Daoy (cell line): Measurements from ENCODE around the gene ARAP3. TPM values are rescaled to one million over a fixed set of nuclear protein-coding genes. Genes with fewer than 3 reads are reported as not detected.
"Not testable (repeated sequence)": the region's sequence is repeated elsewhere in the genome, so short reads cannot be mapped to it uniquely, and the experiment has no call there.

Source experiments
- DNase-seq: peaks from one replicate; pipeline ENCODE4 v3.0.0-alpha.2; 2015; ENCODE audit warnings: low read depth
- total RNA-seq: library from RNA; depleted of rRNA; stranded (reverse); fragments of >200 nt; shearing (Covaris generic); gene quantifications from 2 replicates; pipeline ENCODE4 v1.2.3, GENCODE V29; 2014; rRNA removed

Gene ARAP3
- total RNA-seq, 1 experiment from 2014 or later = 3.0 TPM

DNA sequence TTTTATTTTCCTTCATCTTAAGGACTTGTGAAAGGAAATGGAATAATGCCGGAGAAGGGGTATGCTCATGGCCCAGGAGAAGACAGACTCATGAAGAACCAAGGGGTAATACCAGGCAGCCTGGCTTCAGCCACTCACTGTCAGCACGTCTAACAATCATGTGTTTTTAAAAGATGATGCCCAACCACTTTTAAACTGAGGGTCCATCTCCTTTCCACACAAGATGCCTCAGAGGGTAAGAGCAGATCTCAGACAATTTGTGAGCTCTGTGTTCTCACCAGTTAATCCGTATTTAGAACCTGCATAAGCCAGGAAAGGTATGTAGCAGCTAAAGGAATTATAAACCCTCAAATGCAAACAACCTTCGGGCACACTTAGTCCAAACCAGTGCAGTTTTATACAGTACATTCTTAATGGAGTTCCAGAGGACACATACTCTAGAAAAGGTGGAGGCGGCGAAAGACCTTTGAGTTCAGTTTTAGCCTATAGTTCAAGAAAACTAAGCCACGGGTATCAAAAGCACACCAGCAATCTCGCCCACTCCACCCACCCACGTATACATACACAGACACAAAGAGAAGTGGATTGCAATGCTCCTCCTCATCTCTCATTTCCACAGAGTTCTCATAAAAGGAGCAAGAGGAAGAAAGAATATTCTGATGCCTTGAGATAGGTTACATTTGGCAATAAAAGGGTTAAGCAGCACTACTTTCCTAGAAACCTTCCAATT, 65.9 kb downstream of the ARAP3 start:
- DNase-seq = no peak

DNA sequence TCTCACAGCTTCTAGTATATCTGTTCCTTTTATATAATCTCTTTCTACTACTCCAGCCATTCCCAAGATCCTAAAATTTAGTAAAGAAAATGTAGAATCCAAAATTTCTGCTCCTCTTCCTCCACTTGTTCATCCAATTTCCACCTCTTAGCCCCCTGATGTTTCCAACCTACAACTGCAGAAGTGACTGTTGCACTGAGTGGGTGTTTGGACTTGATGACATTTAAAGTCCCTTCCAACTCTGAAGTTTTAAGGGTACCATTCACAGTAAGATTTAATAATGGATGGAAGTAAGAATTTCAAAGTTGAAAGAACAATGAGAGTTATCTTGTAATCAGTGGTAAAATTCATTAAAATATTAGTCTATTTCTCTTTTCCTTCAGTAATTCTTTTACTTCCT, 68.7 kb downstream of the ARAP3 start:
- DNase-seq = no peak

DNA sequence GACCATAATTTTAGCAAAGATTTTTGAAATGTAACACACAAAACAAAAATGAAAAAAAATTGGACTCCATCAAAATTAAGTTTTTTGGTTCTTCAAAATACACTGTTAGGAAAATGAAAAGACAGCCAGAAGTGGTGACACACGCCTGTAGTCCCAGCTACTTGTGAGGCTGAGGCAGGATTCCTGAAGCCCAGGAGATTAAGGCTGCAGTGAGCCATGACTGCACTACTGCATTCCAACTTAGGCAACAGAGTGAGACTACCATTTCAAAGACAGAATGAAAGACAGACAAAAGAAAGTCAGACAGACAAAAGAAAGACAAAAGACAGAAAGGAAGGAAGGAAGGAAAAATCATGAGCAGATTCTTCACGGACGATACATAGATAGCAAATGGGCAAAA, 70.7 kb downstream of the ARAP3 start:
- DNase-seq = no peak

DNA sequence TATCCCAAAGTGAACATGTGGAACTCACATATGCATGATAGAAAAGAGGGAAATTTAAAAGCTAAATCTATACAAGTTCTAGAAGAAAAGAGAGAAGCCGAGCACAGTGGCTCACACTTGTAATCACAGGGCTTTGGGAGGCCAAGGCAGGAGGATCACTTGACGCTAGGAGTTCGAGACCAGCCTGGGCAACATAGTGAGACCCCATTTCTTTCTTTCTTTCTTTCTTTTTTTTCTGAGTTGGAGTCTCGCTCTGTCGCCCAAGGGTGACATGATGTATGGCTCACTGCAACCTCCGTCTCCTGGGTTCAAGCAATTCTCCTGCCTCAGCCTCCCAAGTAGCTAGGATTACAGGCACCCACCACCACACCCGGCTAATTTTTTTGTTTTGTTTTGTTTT, 72.1 kb downstream of the ARAP3 start:
- not testable (repeated sequence) for DNase-seq

DNA sequence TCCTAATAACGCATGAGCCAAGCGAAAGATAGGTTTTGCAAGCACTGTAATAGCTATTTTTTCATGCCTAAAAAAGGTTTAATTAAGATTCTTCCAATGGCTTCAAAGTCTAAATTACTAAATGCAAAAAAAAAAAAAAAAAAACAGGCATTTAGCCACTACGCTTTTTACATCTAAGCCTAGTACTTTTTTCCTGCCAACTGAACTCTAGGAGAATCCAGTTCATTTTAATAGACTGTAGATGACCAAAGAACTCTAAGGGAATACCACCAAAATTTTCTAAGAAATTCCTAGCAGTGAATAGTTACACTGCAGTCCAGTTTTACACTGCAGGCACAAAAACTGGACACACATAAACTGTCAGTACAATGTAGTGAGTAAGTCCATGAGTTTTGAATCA, 73.0 kb downstream of the ARAP3 start:
- DNase-seq = no peak

DNA sequence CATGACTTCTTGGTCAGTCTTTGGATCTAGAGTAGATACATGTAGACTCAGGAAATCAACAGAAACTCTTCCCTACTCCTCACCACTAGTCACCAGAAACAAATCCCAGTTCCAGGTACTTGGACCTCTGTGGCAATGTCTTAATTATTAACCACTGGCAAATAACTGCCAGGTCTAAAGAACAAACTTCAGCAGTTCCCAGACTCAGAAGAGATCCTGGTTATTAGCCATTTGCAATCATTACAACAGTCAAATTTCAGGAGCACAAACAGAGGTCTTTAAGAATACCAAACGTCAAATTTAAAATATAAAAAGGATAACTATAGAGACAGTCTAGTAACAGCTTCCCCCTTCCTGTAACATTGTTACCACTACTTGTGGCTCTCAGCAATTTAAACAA, 73.5 kb downstream of the ARAP3 start:
- no peak for DNase-seq

DNA sequence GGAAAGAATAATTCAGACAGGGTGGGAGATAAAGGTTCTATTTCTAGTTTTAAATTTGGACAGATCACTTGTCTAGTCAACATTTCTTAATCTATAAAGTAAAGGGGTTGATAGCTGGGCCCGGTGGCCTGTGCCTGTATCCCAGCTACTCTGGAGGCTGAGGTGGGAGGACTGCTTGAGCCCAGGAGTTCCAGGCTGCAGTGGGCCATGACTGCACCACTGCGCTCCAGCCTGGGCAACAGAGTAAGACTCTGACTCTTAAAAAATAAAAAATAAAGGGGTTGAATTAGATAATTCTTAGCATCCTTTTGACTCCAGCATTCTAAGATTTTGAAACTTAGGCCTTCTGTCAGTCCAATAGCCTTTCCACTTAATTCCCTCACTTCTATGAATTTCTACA, 74.0 kb downstream of the ARAP3 start:
- DNase-seq = no peak

DNA sequence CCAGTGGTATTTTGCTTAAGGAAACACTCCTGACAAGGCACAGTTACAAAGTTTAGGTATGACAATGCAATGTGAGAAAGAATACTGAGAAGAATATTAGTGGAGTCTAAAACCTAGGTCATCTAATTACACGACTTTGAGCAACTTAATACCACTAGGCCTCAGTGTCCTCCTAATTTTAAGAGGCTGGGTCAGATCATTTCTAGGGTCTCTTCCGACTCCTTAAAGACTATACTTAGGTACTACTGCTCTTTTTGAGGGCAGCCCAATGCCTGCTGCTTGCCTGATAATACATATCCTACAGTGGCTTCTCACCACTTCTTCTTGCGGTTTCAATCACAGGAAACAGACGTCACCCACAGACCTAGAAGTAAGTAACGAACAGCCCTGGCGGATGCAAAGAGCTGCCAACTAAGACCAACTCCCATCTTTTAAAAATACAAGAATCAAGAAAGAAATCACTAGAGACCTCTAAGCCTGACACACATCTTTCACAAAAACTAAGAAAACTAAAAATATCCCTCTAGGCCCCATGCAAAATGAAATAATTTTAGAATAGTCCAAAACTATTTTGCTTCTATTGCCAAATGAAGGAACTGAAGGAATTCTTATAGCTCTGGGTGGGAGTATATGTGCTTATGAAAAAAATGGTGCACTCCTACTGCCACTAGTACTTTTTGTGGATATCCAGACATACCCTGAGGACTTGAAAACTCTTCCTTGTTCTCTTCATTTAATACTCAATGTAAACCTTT, 76.3 kb downstream of the ARAP3 start:
- peak; percentile 87 for DNase-seq

DNA sequence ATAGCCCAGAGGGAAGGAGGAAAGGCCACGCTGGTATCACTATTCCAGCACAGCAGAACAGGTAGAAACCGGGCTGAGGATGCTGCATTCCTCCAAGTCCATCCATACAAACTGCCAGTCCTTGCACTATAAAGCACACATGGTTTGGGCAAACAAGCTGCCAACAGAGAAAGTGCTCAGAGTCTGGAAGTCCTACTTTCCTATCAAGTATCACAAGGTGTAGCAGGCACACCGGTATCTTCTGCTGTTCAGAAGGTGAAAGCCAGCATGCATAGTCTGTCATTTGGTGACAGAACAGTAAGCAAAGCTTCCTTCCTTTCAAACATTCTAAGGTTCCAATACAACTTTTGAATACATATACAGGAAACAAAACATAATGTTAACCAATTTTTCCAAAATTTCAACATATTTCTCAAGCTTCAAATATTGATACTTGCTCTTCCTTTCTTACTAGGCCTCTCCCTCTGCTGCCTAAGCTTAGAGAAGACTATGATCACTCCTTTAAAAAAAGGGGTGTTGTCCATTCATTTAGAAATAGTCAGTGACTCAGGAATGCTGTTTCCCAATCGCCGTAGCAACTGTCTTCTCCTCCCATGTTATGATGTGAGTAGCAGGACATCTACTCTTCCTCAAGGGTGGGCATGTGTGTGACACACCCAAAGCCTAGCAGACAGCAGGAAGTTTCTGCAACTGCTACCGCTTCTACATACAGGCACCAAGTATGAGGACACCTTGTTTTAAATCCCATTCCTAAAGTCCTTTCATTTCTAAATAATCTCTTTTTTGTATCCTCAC, 77.9 kb downstream of the ARAP3 start:
- peak; percentile 86 for DNase-seq

Other genes starting within 250 kb of the ARAP3 start
- gene PCDHGC3, start 206.3 kb downstream of the ARAP3 start, total RNA-seq = 37.0 and 41.5 TPM in 2 replicates
- 0.18 and 0.23 TPM in 2 replicates for gene PCDHGC4, start 197.2 kb downstream of the ARAP3 start, total RNA-seq
- 0.06 and 0.09 TPM in 2 replicates for gene PCDHGC5, start 193.1 kb downstream of the ARAP3 start, total RNA-seq
- 40.7 and 43.5 TPM in 2 replicates for gene DIAPH1, start 63.2 kb downstream of the ARAP3 start, total RNA-seq
- 62.0 and 62.6 TPM in 2 replicates for gene HDAC3, start 45.4 kb downstream of the ARAP3 start, total RNA-seq
- 2.6 and 3.4 TPM in 2 replicates for gene RELL2, start 45.2 kb downstream of the ARAP3 start, total RNA-seq
- gene FCHSD1, start 30.8 kb downstream of the ARAP3 start, total RNA-seq = 7.5 and 13.2 TPM in 2 replicates
- gene PCDH1, start 196.2 kb upstream of the ARAP3 start, total RNA-seq = 2.7 and 4.1 TPM in 2 replicates
- 40.5 and 52.2 TPM in 2 replicates for gene DELE1, start 241.6 kb upstream of the ARAP3 start, total RNA-seq